Testis (tissue), 3 donors: ENCODE results near the gene MRGPRX2. TPM values are rescaled to one million over a fixed set of nuclear protein-coding genes. Genes with fewer than 3 reads are reported as not detected.

Experiments
- DNase-seq: peaks from one replicate; pipeline ENCODE4 v3.0.0-alpha.2; 2019
- H3K27ac ChIP-seq, 2 donors: fragments of 200-600 bp; sonication (generic); one replicate each; pipeline ENCODE4 v1.5.1; 2019
- H3K27me3 ChIP-seq: fragments of 200-600 bp; sonication (generic); one replicate; pipeline ENCODE4 v1.5.1; 2019
- H3K36me3 ChIP-seq: fragments of 200-600 bp; sonication (generic); one replicate; pipeline ENCODE4 v1.5.1; 2017; ENCODE audit warnings: low read depth; ENCODE audit errors: missing control alignments
- H3K4me1 ChIP-seq: fragments of 200-600 bp; sonication (generic); one replicate; pipeline ENCODE4 v1.5.1; 2019
- H3K4me3 ChIP-seq, 2 donors: fragments of 200-600 bp; sonication (generic); one replicate each; pipeline ENCODE4 v1.5.1; 2017 to 2019
- H3K9me3 ChIP-seq: fragments of 200-600 bp; sonication (generic); one replicate; pipeline ENCODE4 v1.5.1; 2017
- CTCF ChIP-seq, 3 experiments: fragments of 450-650 bp in 2 of 3; fragments of 200-600 bp in 1 of 3; sonication (generic) in 1 of 3; IDR thresholded peaks; one replicate each; pipeline ENCODE4 v1.5.1; 2016 to 2019; ENCODE audit warnings: antibody characterized with exemption in 3 of 3, mild to moderate bottlenecking in 2 of 3, moderate library complexity in 1 of 3
- POLR2A ChIP-seq: fragments of 450-650 bp; IDR thresholded peaks from one replicate; pipeline ENCODE4 v1.6.1; 2017; ENCODE audit warnings: antibody characterized with exemption, mild to moderate bottlenecking, moderate library complexity
- WGBS, 2 donors: methylation state at CpG; one replicate each; pipeline ENCODE4 v1.1.5; 2018; 5-methylcytosine and 5-hydroxymethylcytosine counted together
- intact Hi-C: fragments of 100-400 bp; cut with DNase I; formaldehyde crosslinking; loops from one replicate; pipeline ENCODE4 v1.15.1; 2023; ENCODE audit warnings: low total_unique reads
- polyA plus RNA-seq: library from polyadenylated mRNA; stranded (reverse); fragments of 350-450 nt; fragmentation: Illumina TruSeq; extraction: RNeasy Lipid Tissue Mini Kit (QIAGEN cat#74804); gene quantifications from one replicate; pipeline ENCODE4 v1.2.3, GENCODE V29; 2014; ENCODE audit warnings: low read depth, low replicate concordance; ENCODE audit not compliant: insufficient read depth
- total RNA-seq, 2 donors: library from RNA; depleted of rRNA; stranded (reverse); fragments of >200 nt; gene quantifications; one replicate each; pipeline ENCODE4 v1.2.3, GENCODE V29; 2016

MRGPRX2 gene
- total and polyA plus RNA-seq, 3 donors from 2014 or later = 0.50 TPM; not detected in 2

- no peaks in the 10 kb centered on the region for H3K36me3 ChIP-seq
- no peaks in the 10 kb centered on the region for H3K27me3 ChIP-seq
- H3K9me3 ChIP-seq = no peaks in the 10 kb centered on the region
- H3K4me3 ChIP-seq = no peak overlapping the region
- H3K27ac ChIP-seq = no peak overlapping the region
- no peak for TF ChIP-seq POLR2A
- TF ChIP-seq CTCF (IDR thresholded peaks at IDR 0.05) = no peak
- H3K4me1 ChIP-seq = no peaks in the 10 kb centered on the region
- WGBS, 2 donors = 41 to 42% methylated on average over 4 of the region's 4 CpGs
- DNase-seq = no peak
- intact Hi-C loops = no loop called here
Observed at GRCh38 chr11:19101796-19102520, 41.4 kb upstream of the MRGPRX2 start.

- no peak for DNase-seq
- H3K36me3 ChIP-seq = no peaks in the 10 kb centered on the region
- 92 to 95% methylated on average over 4 of the region's 4 CpGs for WGBS, 2 donors
- TF ChIP-seq CTCF (IDR thresholded peaks at IDR 0.05) (no peak), POLR2A (no peak)
- intact Hi-C loops = no loop called here
- no peak overlapping the region for H3K27ac ChIP-seq
- no peaks in the 10 kb centered on the region for H3K9me3 ChIP-seq
- H3K27me3 ChIP-seq = no peaks in the 10 kb centered on the region
- no peak overlapping the region for H3K4me3 ChIP-seq
- H3K4me1 ChIP-seq = no peaks in the 10 kb centered on the region
Observed at GRCh38 chr11:19100885-19101284, 40.4 kb upstream of the MRGPRX2 start.

- no peak for DNase-seq
- H3K4me3 ChIP-seq = no peak overlapping the region
- H3K4me1 ChIP-seq = no peaks in the 10 kb centered on the region
- H3K27me3 ChIP-seq = no peaks in the 10 kb centered on the region
- no peaks in the 10 kb centered on the region for H3K36me3 ChIP-seq
- intact Hi-C loops = no loop called here
- TF ChIP-seq CTCF (IDR thresholded peaks at IDR 0.05) (no peak), POLR2A (no peak)
- H3K27ac ChIP-seq = no peak overlapping the region
- no peaks in the 10 kb centered on the region for H3K9me3 ChIP-seq
- WGBS, 2 donors = 65% methylated on average over 3 of the region's 3 CpGs
Observed at GRCh38 chr11:19099093-19099492, 38.6 kb upstream of the MRGPRX2 start.

GRCh38 chr11:19094859-19095258, 34.3 kb upstream of the MRGPRX2 start:
- no peaks in the 10 kb centered on the region for H3K9me3 ChIP-seq
- WGBS, 2 donors = 50 to 78% methylated on average over 2 of the region's 2 CpGs
- no peak overlapping the region for H3K4me3 ChIP-seq
- no peaks in the 10 kb centered on the region for H3K4me1 ChIP-seq
- DNase-seq = no peak
- no peak for TF ChIP-seq CTCF (IDR thresholded peaks at IDR 0.05)
- no peak for TF ChIP-seq POLR2A
- no peaks in the 10 kb centered on the region for H3K27me3 ChIP-seq
- intact Hi-C loops = no loop called here
- no peak overlapping the region for H3K27ac ChIP-seq
- no peaks in the 10 kb centered on the region for H3K36me3 ChIP-seq

- Histone ChIP-seq H3K9me3 (no peaks in the 10 kb centered on the region), H3K36me3 (no peaks in the 10 kb centered on the region), H3K4me3 (no peak overlapping the region), H3K4me1 (no peaks in the 10 kb centered on the region), H3K27ac (no peak overlapping the region), H3K27me3 (no peaks in the 10 kb centered on the region)
- 64 to 75% methylated on average over 4 of the region's 4 CpGs for WGBS, 2 donors
- no peak for DNase-seq
- no peak for TF ChIP-seq POLR2A
- intact Hi-C loops = no loop called here
Observed at GRCh38 chr11:19093976-19094375, 33.5 kb upstream of the MRGPRX2 start.
